PC-9 (cell line): Measurements from ENCODE around the gene PTH1R. TPM values are rescaled to one million over a fixed set of nuclear protein-coding genes. Genes with fewer than 3 reads are reported as not detected.

ENCODE experiments used
- BruUV-seq: library from RNA; stranded (reverse); fragments of 400-500 nt; replicated peaks from 2 replicates; lab custom pipeline; 2021; lab: Mats Ljungman, UMichigan
- CTCF ChIA-PET: fragments of 300-600 bp; sonication (Branson Sonifier 250); formaldehyde crosslinking; loops from one replicate; lab custom pipeline; 2022; ENCODE audit warnings: antibody characterized with exemption; lab: Charles Lee
- POLR2A ChIA-PET: fragments of 300-600 bp; sonication (Branson Sonifier 250); formaldehyde crosslinking; loops from one replicate; lab custom pipeline; 2022; ENCODE audit warnings: antibody characterized with exemption; ENCODE audit not compliant: unreplicated experiment; lab: Charles Lee
- DNase-seq, 2 experiments: peaks; one replicate each; pipeline versions ENCODE4 v3.0.0 to v3.0.0-alpha.2; 2015 to 2022; ENCODE audit warnings: mixed read lengths in 1 of 2
- H2AFZ ChIP-seq: fragments of 200-600 bp; sonication (generic); 2 replicates; pipeline ENCODE4 v1.8.1; 2017; ENCODE audit warnings: antibody characterized with exemption
- H3F3A ChIP-seq: fragments of 200-600 bp; sonication (generic); 2 replicates; pipeline ENCODE4 v1.8.1; 2017; ENCODE audit warnings: antibody characterized with exemption, mild to moderate bottlenecking, low read depth; ENCODE audit not compliant: insufficient read depth
- H3K27ac ChIP-seq: fragments of 200-600 bp; sonication (generic); 2 replicates; pipeline ENCODE4 v1.6.1; 2016; ENCODE audit warnings: mixed run types
- H3K27me3 ChIP-seq: fragments of 200-600 bp; sonication (generic); 2 replicates; pipeline ENCODE4 v1.6.1; 2016; ENCODE audit warnings: low read depth, mixed run types; ENCODE audit not compliant: insufficient read depth
- H3K36me3 ChIP-seq: fragments of 200-600 bp; sonication (generic); 2 replicates; pipeline ENCODE4 v1.6.1; 2016; ENCODE audit warnings: low read depth, mixed run types
- H3K4me1 ChIP-seq: fragments of 200-600 bp; sonication (generic); replicated peaks from 2 replicates; pipeline ENCODE4 v1.6.1; 2016; ENCODE audit warnings: mixed run types; ENCODE audit not compliant: insufficient read depth
- H3K4me2 ChIP-seq: fragments of 200-600 bp; sonication (generic); 2 replicates; pipeline ENCODE4 v1.6.1; 2017; ENCODE audit warnings: mixed run types
- H3K4me3 ChIP-seq: fragments of 200-600 bp; sonication (generic); 2 replicates; pipeline ENCODE4 v1.6.1; 2016; ENCODE audit warnings: mixed run types
- H3K79me2 ChIP-seq: fragments of 200-600 bp; sonication (generic); 2 replicates; pipeline ENCODE4 v1.6.1; 2017; ENCODE audit warnings: low read depth, mixed run types
- H3K9me2 ChIP-seq: fragments of 200-600 bp; sonication (generic); 2 replicates; pipeline ENCODE4 v1.8.1; 2017; ENCODE audit warnings: mild to moderate bottlenecking; ENCODE audit not compliant: insufficient read depth
- H3K9me3 ChIP-seq: fragments of 200-600 bp; sonication (generic); 2 replicates; pipeline ENCODE4 v1.8.1; 2016; ENCODE audit warnings: low read depth; ENCODE audit not compliant: insufficient read depth
- H4K20me1 ChIP-seq: fragments of 200-600 bp; sonication (generic); 2 replicates; pipeline ENCODE4 v1.8.1; 2017; ENCODE audit not compliant: insufficient read depth
- EZH2 ChIP-seq: fragments of 200-600 bp; sonication (generic); IDR thresholded peaks from 2 replicates; pipeline ENCODE4 v1.8.0; 2017; ENCODE audit warnings: antibody characterized with exemption, low read depth
- intact Hi-C: fragments of 100-400 bp; cut with micrococcal nuclease; formaldehyde crosslinking; loops from one replicate; pipeline ENCODE4 v1.10.0; 2022; ENCODE audit not compliant: unreplicated experiment
- total RNA-seq: library from RNA; stranded (reverse); gene quantifications from 2 replicates; pipeline ENCODE4 v1.2.3, GENCODE V29; 2021
- TF ChIP-seq, protein P1 (sequence below): fragments of 200-600 bp; sonication (generic); conservative IDR thresholded peaks from 2 replicates; pipeline ENCODE4 v1.6.1; 2017; ENCODE audit warnings: mixed run types, antibody characterized with exemption, mild to moderate bottlenecking, moderate library complexity

Gene PTH1R
- total RNA-seq, 1 experiment from 2014 or later, result not detected

DNA sequence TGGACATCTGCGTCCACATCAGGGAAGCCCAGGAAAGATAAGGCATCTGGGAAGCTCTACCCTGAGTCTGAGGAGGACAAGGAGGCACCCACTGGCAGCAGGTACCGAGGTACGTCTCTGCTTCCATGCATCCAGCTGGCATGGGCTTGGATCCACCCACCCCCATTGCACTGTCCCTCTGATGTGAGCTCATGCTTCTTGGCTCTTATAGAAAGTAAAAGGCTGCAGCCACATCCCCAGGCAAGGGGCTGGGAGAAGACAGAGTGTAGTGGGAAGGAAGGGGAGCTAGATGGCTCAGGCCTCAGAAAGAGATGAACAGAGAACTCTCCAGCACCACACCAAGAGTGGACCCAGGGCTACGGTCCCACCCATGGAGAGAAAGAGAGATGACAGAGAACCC, 18.2 kb downstream of the PTH1R start:
- Histone ChIP-seq H3K27me3 (no peaks in the 10 kb centered on the region), H3K36me3 (no peaks in the 10 kb centered on the region), H3K9me2 (no peaks in the 10 kb centered on the region), H3K9me3 (no peaks in the 10 kb centered on the region), H3F3A (no peaks in the 10 kb centered on the region), H3K4me2 (no peak overlapping the region), H3K79me2 (no peaks in the 10 kb centered on the region), H3K4me3 (no peak overlapping the region), H3K27ac (no peak overlapping the region), H2AFZ (no peak overlapping the region), H4K20me1 (no peaks in the 10 kb centered on the region), H3K4me1 (0 out of 2 replicates have a peak, but pooled peaks cover 4% of the 10 kb centered on the region)
- intact Hi-C loops, result loop anchor here (1.0 kb wide), 2 partner anchors 29 to 190 kb away; no protein-coding TSS in a partner anchor
- no peak for TF ChIP-seq EZH2
- TF ChIP-seq, protein P1, sequence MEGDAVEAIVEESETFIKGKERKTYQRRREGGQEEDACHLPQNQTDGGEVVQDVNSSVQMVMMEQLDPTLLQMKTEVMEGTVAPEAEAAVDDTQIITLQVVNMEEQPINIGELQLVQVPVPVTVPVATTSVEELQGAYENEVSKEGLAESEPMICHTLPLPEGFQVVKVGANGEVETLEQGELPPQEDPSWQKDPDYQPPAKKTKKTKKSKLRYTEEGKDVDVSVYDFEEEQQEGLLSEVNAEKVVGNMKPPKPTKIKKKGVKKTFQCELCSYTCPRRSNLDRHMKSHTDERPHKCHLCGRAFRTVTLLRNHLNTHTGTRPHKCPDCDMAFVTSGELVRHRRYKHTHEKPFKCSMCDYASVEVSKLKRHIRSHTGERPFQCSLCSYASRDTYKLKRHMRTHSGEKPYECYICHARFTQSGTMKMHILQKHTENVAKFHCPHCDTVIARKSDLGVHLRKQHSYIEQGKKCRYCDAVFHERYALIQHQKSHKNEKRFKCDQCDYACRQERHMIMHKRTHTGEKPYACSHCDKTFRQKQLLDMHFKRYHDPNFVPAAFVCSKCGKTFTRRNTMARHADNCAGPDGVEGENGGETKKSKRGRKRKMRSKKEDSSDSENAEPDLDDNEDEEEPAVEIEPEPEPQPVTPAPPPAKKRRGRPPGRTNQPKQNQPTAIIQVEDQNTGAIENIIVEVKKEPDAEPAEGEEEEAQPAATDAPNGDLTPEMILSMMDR, result no peak
- ChIA-PET POLR2A (interaction anchor here (0.5 to 0.6 kb wide), 2 partner anchors 104 to 135 kb away, joined by 3 read pairs; no protein-coding TSS in a partner anchor), CTCF (no interaction called here)
- DNase-seq, result no peak
- BruUV-seq, result no TSS peak

- CTCF ChIA-PET, result no interaction called here
- POLR2A ChIA-PET, result no interaction called here
- Histone ChIP-seq H3K79me2 (no peaks in the 10 kb centered on the region), H3F3A (no peaks in the 10 kb centered on the region), H4K20me1 (no peaks in the 10 kb centered on the region), H3K36me3 (no peaks in the 10 kb centered on the region), H3K4me1 (0 out of 2 replicates have a peak, but pooled peaks cover 4% of the 10 kb centered on the region), H3K27ac (no peak overlapping the region), H3K4me2 (no peak overlapping the region), H3K9me2 (no peaks in the 10 kb centered on the region), H2AFZ (no peak overlapping the region), H3K27me3 (no peaks in the 10 kb centered on the region), H3K9me3 (no peaks in the 10 kb centered on the region), H3K4me3 (no peak overlapping the region)
- TF ChIP-seq EZH2, result no peak
- TF ChIP-seq, protein P1, result no peak
- DNase-seq, result no peak
- BruUV-seq, result no TSS peak
- intact Hi-C loops, result no loop called here
Measured at GRCh38 chr3:46896386-46896785, 18.9 kb downstream of the PTH1R start.

GRCh38 chr3:46897031-46897430, 19.5 kb downstream of the PTH1R start:
- Histone ChIP-seq H3F3A (no peaks in the 10 kb centered on the region), H2AFZ (no peak overlapping the region), H3K9me2 (no peaks in the 10 kb centered on the region), H3K4me1 (no peaks in the 10 kb centered on the region), H4K20me1 (no peaks in the 10 kb centered on the region), H3K79me2 (no peaks in the 10 kb centered on the region), H3K27me3 (no peaks in the 10 kb centered on the region), H3K4me3 (no peak overlapping the region), H3K36me3 (no peaks in the 10 kb centered on the region), H3K27ac (no peak overlapping the region), H3K4me2 (no peak overlapping the region), H3K9me3 (no peaks in the 10 kb centered on the region)
- no peak for TF ChIP-seq EZH2
- TF ChIP-seq, protein P1, result no peak
- POLR2A ChIA-PET, result no interaction called here
- intact Hi-C loops, result no loop called here
- CTCF ChIA-PET, result no interaction called here
- no TSS peak for BruUV-seq
- DNase-seq, result no peak
